OCI-LY3 (cell line): ENCODE measurements around the gene RABL6.
"Not testable (repeated sequence)": the region's sequence is repeated elsewhere in the genome, so short reads cannot be mapped to it uniquely, and the experiment has no call there.

Source experiments
- H2AFZ ChIP-seq: fragments of 200-600, 300-600 bp; shearing (Covaris generic); 2 replicates; pipeline ENCODE4 v1.6.0; 2014; ENCODE audit warnings: antibody characterized with exemption, low read depth, low read length
- H3K27ac ChIP-seq: fragments of 200-600, 300-600 bp; sonication (generic); 2 replicates; pipeline ENCODE4 v1.5.1; 2014; ENCODE audit warnings: mild to moderate bottlenecking, low read length, moderate library complexity, mixed read lengths
- H3K27me3 ChIP-seq: fragments of 200-600, 300-600 bp; sonication (generic); 2 replicates; pipeline ENCODE4 v1.6.1; 2014; ENCODE audit warnings: low read depth, low read length, mixed read lengths
- H3K36me3 ChIP-seq: fragments of 200-600, 300-600 bp; sonication (generic); replicated peaks from 2 replicates; pipeline ENCODE3; 2014; ENCODE audit warnings: low read depth, low read length, mixed read lengths
- H3K4me1 ChIP-seq: fragments of 300-600, 200-600 bp; sonication (generic); 2 replicates; pipeline ENCODE4 v1.6.1; 2014; ENCODE audit warnings: low read length, mixed read lengths
- H3K4me2 ChIP-seq: fragments of 200-600, 300-600 bp; sonication (generic); 2 replicates; pipeline ENCODE4 v1.6.1; 2014; ENCODE audit warnings: low read length, mixed read lengths
- H3K4me3 ChIP-seq: fragments of 300-600, 200-600 bp; sonication (generic); 2 replicates; pipeline ENCODE4 v1.5.1; 2014; ENCODE audit warnings: antibody characterized with exemption, mild to moderate bottlenecking, low read length, moderate library complexity
- H3K79me2 ChIP-seq: fragments of 300-600, 200-600 bp; shearing (Covaris generic); 2 replicates; pipeline ENCODE4 v1.6.1; 2014; ENCODE audit warnings: mild to moderate bottlenecking, low read length, mixed read lengths
- H3K9ac ChIP-seq: fragments of 300-600, 200-600 bp; shearing (Covaris generic); 2 replicates; pipeline ENCODE4 v1.6.0; 2014; ENCODE audit warnings: mild to moderate bottlenecking, low read length, moderate library complexity
- H3K9me3 ChIP-seq: fragments of 200-600, 300-600 bp; shearing (Covaris generic); 2 replicates; pipeline ENCODE4 v1.6.1; 2014; ENCODE audit warnings: low read length, mixed read lengths; ENCODE audit not compliant: insufficient read depth
- H4K20me1 ChIP-seq: fragments of 200-600, 300-600 bp; sonication (generic); 2 replicates; pipeline ENCODE4 v1.6.1; 2016; ENCODE audit warnings: low read length, mixed read lengths; ENCODE audit not compliant: insufficient read depth
- CTCF ChIP-seq: fragments of 200-600, 300-600 bp; sonication (generic); IDR thresholded peaks from 2 replicates; pipeline ENCODE4 v1.5.1; 2014; ENCODE audit warnings: antibody characterized with exemption, low read length, low read depth
- EZH2phosphoT487 ChIP-seq: fragments of 200-600 bp; shearing (Covaris generic); IDR thresholded peaks from 2 replicates; pipeline ENCODE4 v1.6.1; 2018; ENCODE audit warnings: antibody characterized with exemption, mixed run types, low read depth

RABL6 gene

GRCh38 chr9:136779808-136780207, 27.9 kb upstream of the RABL6 start:
- H3K4me2 ChIP-seq: no peak overlapping the region
- H3K9me3 ChIP-seq: no peaks in the 10 kb centered on the region
- H3K27me3 ChIP-seq: peaks cover 36% of the 10 kb centered on the region
- H3K36me3 ChIP-seq: no peaks in the 10 kb centered on the region
- H3K4me3 ChIP-seq: no peak overlapping the region
- no peaks in the 10 kb centered on the region for H3K79me2 ChIP-seq
- no peak overlapping the region for H3K9ac ChIP-seq
- H2AFZ ChIP-seq: no peak overlapping the region
- TF ChIP-seq EZH2phosphoT487: no peak
- TF ChIP-seq CTCF: no peak
- H3K4me1 ChIP-seq: peaks cover 10% of the 10 kb centered on the region
- no peaks in the 10 kb centered on the region for H4K20me1 ChIP-seq
- no peak overlapping the region for H3K27ac ChIP-seq

- H3K27me3 ChIP-seq: peaks cover 43% of the 10 kb centered on the region
- no peaks in the 10 kb centered on the region for H3K9me3 ChIP-seq
- no peaks in the 10 kb centered on the region for H3K36me3 ChIP-seq
- H3K79me2 ChIP-seq: no peaks in the 10 kb centered on the region
- H3K9ac ChIP-seq: no peak overlapping the region
- H4K20me1 ChIP-seq: no peaks in the 10 kb centered on the region
- H3K4me2 ChIP-seq: no peak overlapping the region
- no peak overlapping the region for H2AFZ ChIP-seq
- H3K4me1 ChIP-seq: peaks cover 18% of the 10 kb centered on the region
- H3K27ac ChIP-seq: no peak overlapping the region
- no peak for TF ChIP-seq EZH2phosphoT487
- TF ChIP-seq CTCF: no peak
- no peak overlapping the region for H3K4me3 ChIP-seq
Measured at GRCh38 chr9:136782452-136782851, 25.3 kb upstream of the RABL6 start.

- Histone ChIP-seq H3K79me2 (no peaks in the 10 kb centered on the region), H3K36me3 (no peaks in the 10 kb centered on the region), H3K27me3 (peaks cover 24% of the 10 kb centered on the region), H2AFZ (no peak overlapping the region), H3K9ac (no peak overlapping the region), H3K27ac (no peak overlapping the region), H3K4me1 (peaks cover 35% of the 10 kb centered on the region), H3K9me3 (no peaks in the 10 kb centered on the region), H3K4me3 (no peak overlapping the region), H3K4me2 (no peak overlapping the region), H4K20me1 (no peaks in the 10 kb centered on the region)
- TF ChIP-seq EZH2phosphoT487: no peak
- TF ChIP-seq CTCF: peak; percentile 54
Measured at GRCh38 chr9:136784249-136784996, 23.3 kb upstream of the RABL6 start.

GRCh38 chr9:136784997-136785361, 22.8 kb upstream of the RABL6 start:
- peaks cover 41% of the 10 kb centered on the region for H3K4me1 ChIP-seq
- H2AFZ ChIP-seq: no peak overlapping the region
- H3K4me2 ChIP-seq: no peak overlapping the region
- H3K36me3 ChIP-seq: no peaks in the 10 kb centered on the region
- peaks cover 18% of the 10 kb centered on the region for H3K27me3 ChIP-seq
- no peak overlapping the region for H3K27ac ChIP-seq
- H3K9me3 ChIP-seq: no peaks in the 10 kb centered on the region
- H3K9ac ChIP-seq: no peak overlapping the region
- H3K4me3 ChIP-seq: no peak overlapping the region
- no peaks in the 10 kb centered on the region for H4K20me1 ChIP-seq
- TF ChIP-seq EZH2phosphoT487: no peak
- TF ChIP-seq CTCF: no peak
- H3K79me2 ChIP-seq: no peaks in the 10 kb centered on the region

GRCh38 chr9:136785565-136786355, 22.0 kb upstream of the RABL6 start:
- H3K27me3 ChIP-seq: peaks cover 12% of the 10 kb centered on the region
- not testable (repeated sequence) for H3K36me3 ChIP-seq, H2AFZ ChIP-seq, H3K9me3 ChIP-seq, H3K4me3 ChIP-seq, H4K20me1 ChIP-seq, H3K9ac ChIP-seq, H3K79me2 ChIP-seq, H3K27ac ChIP-seq, H3K4me2 ChIP-seq
- H3K4me1 ChIP-seq: peaks cover 47% of the 10 kb centered on the region
